ENCODE measurements around the gene FLVCR2. TPM values are rescaled to one million over a fixed set of nuclear protein-coding genes. Genes with fewer than 3 reads are reported as not detected.

The FLVCR2 gene
- total RNA-seq, 1 donor from 2014 or later = 11.7 TPM

DNA sequence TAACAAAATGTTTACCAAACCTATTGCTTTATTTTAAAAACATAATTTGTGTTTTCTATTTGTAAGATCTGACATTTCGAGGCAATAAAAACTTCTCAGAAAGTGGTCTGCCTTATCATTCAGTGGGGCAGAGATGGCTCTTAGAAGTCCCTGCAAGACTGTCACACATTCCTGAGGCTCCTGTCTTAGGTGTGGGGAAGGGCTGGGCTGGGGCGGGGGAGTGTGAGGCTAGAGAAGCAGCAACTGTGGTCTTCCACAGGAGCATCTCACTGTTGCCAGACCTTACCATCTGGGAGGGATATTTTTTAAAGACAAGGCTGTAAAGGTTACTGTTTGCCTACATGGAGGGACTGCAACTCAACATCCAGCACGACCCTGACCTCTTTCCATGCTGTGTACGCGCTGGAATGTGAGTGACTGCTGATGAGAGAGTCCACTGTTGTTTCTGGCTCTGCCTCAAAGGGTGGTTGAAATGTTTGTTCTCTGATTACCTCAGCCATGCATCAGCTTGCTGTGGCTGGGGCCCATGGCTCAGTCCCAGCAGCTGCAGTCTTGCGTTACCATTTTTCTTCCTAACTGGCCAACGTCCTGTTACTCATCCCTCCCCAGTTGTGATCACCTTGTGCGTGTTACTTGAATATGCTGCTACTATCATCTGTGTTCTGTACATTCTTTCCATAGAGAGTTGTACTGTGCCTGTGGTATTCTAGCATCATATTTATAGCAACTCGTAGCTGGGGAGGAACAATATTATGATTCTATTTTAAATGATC, 69.8 kb downstream of the FLVCR2 start:
- ATAC-seq (ENCODE audit: low read depth) (no peak), DNase-seq (no peak)
- POLR2A ChIA-PET = no interaction called here
- intact Hi-C loops (cut with micrococcal nuclease) = no loop called here
- CTCF ChIA-PET = interaction anchor here (0.6 to 13.4 kb wide), 2 partner anchors 72 to 277 kb away, joined by 3 to 264 read pairs; partner anchors contain the start of gene FLVCR2
- H3K9me3 Mint-ChIP-seq = no peaks in the 10 kb centered on the region
- H3K36me3 Mint-ChIP-seq (ENCODE audit: low read depth) = peaks cover 73% of the 10 kb centered on the region
- H3K27me3 Mint-ChIP-seq = no peaks in the 10 kb centered on the region
- no peak overlapping the region for H3K27ac Mint-ChIP-seq
- H3K4me3 Mint-ChIP-seq = no peak overlapping the region
- no peaks in the 10 kb centered on the region for H3K4me1 Mint-ChIP-seq
- no peak for TF ChIP-seq CTCF (IDR thresholded peaks at IDR 0.05)

- no peaks in the 10 kb centered on the region for H3K9me3 Mint-ChIP-seq
- ATAC-seq (ENCODE audit: low read depth) (no peak), DNase-seq (no peak)
- intact Hi-C loops (cut with micrococcal nuclease) = no loop called here
- H3K4me1 Mint-ChIP-seq = no peaks in the 10 kb centered on the region
- POLR2A ChIA-PET = interaction anchor here (0.7 kb wide), 1 partner anchor 71 kb away, joined by 10 read pairs; no protein-coding TSS in a partner anchor
- no peaks in the 10 kb centered on the region for H3K27me3 Mint-ChIP-seq
- H3K4me3 Mint-ChIP-seq = no peak overlapping the region
- CTCF ChIA-PET = interaction anchor here (13.4 kb wide), 1 partner anchor 74 kb away, joined by 264 read pairs; the partner anchor contains the start of gene FLVCR2
- no peak for TF ChIP-seq CTCF (IDR thresholded peaks at IDR 0.05)
- H3K36me3 Mint-ChIP-seq (ENCODE audit: low read depth) = peaks cover 78% of the 10 kb centered on the region
- no peak overlapping the region for H3K27ac Mint-ChIP-seq
Observed at GRCh38 chr14:75649337-75649736, 70.9 kb downstream of the FLVCR2 start.

DNA sequence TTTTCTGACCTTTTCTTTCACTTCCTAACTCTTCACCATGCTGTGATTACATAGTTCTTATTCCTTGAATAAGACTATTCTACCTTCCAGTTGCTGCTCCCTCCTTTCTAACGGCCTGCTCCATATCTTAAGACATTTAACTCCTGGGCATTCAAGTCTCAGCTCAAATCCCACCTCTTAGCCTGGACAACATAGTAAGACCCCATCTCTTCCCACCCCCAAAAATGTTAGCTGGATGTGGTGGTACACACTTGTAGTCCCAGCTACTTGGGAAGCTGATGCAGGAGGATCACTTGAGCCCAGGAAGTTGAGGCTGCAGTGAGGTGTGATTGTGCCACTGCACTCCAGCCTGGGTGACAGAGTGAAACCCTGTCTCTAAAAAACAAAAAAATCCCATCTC, 71.4 kb downstream of the FLVCR2 start:
- ATAC-seq (ENCODE audit: low read depth) = no peak
- Mint-ChIP-seq H3K4me3 (no peak overlapping the region), H3K9me3 (no peaks in the 10 kb centered on the region), H3K4me1 (no peaks in the 10 kb centered on the region), H3K27ac (no peak overlapping the region), H3K36me3 (ENCODE audit: low read depth) (peaks cover 78% of the 10 kb centered on the region), H3K27me3 (no peaks in the 10 kb centered on the region)
- ChIA-PET POLR2A (no interaction called here), CTCF (interaction anchor here (13.4 kb wide), 1 partner anchor 74 kb away, joined by 264 read pairs; the partner anchor contains the start of gene FLVCR2)
- DNase-seq = no peak
- TF ChIP-seq CTCF (IDR thresholded peaks at IDR 0.05) = no peak
- intact Hi-C loops (cut with micrococcal nuclease) = loop anchor here (5.0 kb wide), 1 partner anchor 127 kb away; the partner anchor contains the start of gene BATF

GRCh38 chr14:75650253-75651058, 72.0 kb downstream of the FLVCR2 start:
- H3K4me1 Mint-ChIP-seq = no peaks in the 10 kb centered on the region
- H3K4me3 Mint-ChIP-seq = no peak overlapping the region
- ATAC-seq (ENCODE audit: low read depth) (no peak), DNase-seq (no peak)
- no peak for TF ChIP-seq CTCF (IDR thresholded peaks at IDR 0.05)
- H3K27me3 Mint-ChIP-seq = no peaks in the 10 kb centered on the region
- ChIA-PET POLR2A (no interaction called here), CTCF (interaction anchor here (13.4 kb wide), 1 partner anchor 75 kb away, joined by 264 read pairs; the partner anchor contains the start of gene FLVCR2)
- peaks cover 84% of the 10 kb centered on the region for H3K36me3 Mint-ChIP-seq (ENCODE audit: low read depth)
- no peak overlapping the region for H3K27ac Mint-ChIP-seq
- intact Hi-C loops (cut with micrococcal nuclease) = loop anchor here (5.0 kb wide), 1 partner anchor 128 kb away; the partner anchor contains the start of gene BATF
- no peaks in the 10 kb centered on the region for H3K9me3 Mint-ChIP-seq
